ENCODE data around the gene MKRN3.

The MKRN3 gene

GRCh38 chr15:23565395-23566070 is at the start of gene MKRN3:
Gene MKRN3 (plus strand): TSS chr15:23565674. CDS start chr15:23565783, 109 bp downstream.
- ChIA-PET POLR2A (no interaction called here), CTCF (no interaction called here)
- no peak for TF ChIP-seq CTCF (IDR thresholded peaks at IDR 0.05; ENCODE audit: control extremely low read depth, extremely low read depth, low read depth, missing control alignments)
- DNase-seq (ENCODE audit: extremely low spot score): no peak

- TF ChIP-seq CTCF (IDR thresholded peaks at IDR 0.05; ENCODE audit: control extremely low read depth, extremely low read depth, low read depth, missing control alignments): no peak
- POLR2A ChIA-PET: no interaction called here
- DNase-seq (ENCODE audit: extremely low spot score): no peak
- CTCF ChIA-PET: no interaction called here
Measured at GRCh38 chr15:23516866-23517265, 48.6 kb upstream of the MKRN3 start.

GRCh38 chr15:23518104-23518503 is 47.4 kb upstream of the MKRN3 start:
- DNase-seq (ENCODE audit: extremely low spot score): no peak
- TF ChIP-seq CTCF (IDR thresholded peaks at IDR 0.05; ENCODE audit: control extremely low read depth, extremely low read depth, low read depth, missing control alignments): no peak
- POLR2A ChIA-PET: no interaction called here
- CTCF ChIA-PET: no interaction called here

GRCh38 chr15:23524816-23525215 is 40.7 kb upstream of the MKRN3 start:
- CTCF ChIA-PET: no interaction called here
- POLR2A ChIA-PET: interaction anchor here (0.6 kb wide), 1 partner anchor 17 kb away, joined by 3 read pairs; no protein-coding TSS in a partner anchor
- TF ChIP-seq CTCF (IDR thresholded peaks at IDR 0.05; ENCODE audit: control extremely low read depth, extremely low read depth, low read depth, missing control alignments): no peak
- no peak for DNase-seq (ENCODE audit: extremely low spot score)

- POLR2A ChIA-PET: no interaction called here
- CTCF ChIA-PET: no interaction called here
- TF ChIP-seq CTCF (IDR thresholded peaks at IDR 0.05; ENCODE audit: control extremely low read depth, extremely low read depth, low read depth, missing control alignments): no peak
- DNase-seq (ENCODE audit: extremely low spot score): no peak
Measured at GRCh38 chr15:23529891-23530290, 35.6 kb upstream of the MKRN3 start.

- no peak for DNase-seq (ENCODE audit: extremely low spot score)
- ChIA-PET POLR2A (no interaction called here), CTCF (interaction anchor here (0.8 kb wide), 1 partner anchor 20 kb away, joined by 3 read pairs; no protein-coding TSS in a partner anchor)
- TF ChIP-seq CTCF (IDR thresholded peaks at IDR 0.05; ENCODE audit: control extremely low read depth, extremely low read depth, low read depth, missing control alignments): no peak
Measured at GRCh38 chr15:23532024-23532423, 33.5 kb upstream of the MKRN3 start.
